Body of pancreas (tissue), 4 donors: ENCODE measurements around the gene RNF31.

Experiments
- POLR2A ChIP-seq, 3 donors: fragments of 450-650 bp; IDR thresholded peaks; one replicate each; pipeline ENCODE4 v1.6.1; 2016; ENCODE audit warnings: antibody characterized with exemption in 3 of 3, mild to moderate bottlenecking in 2 of 3
- TF ChIP-seq, protein P1 (sequence below), 7 experiments: fragments of 450-650 bp in 4 of 7; fragments of 200-600 bp in 3 of 7; sonication (generic) in 3 of 7; IDR thresholded peaks; one replicate each; pipeline ENCODE4 v1.5.1; 2016 to 2019; ENCODE audit warnings: antibody characterized with exemption in 7 of 7

GRCh38 chr14:24151404-24152080 is 4.2 kb downstream of the RNF31 start:
- TF ChIP-seq, protein P1, sequence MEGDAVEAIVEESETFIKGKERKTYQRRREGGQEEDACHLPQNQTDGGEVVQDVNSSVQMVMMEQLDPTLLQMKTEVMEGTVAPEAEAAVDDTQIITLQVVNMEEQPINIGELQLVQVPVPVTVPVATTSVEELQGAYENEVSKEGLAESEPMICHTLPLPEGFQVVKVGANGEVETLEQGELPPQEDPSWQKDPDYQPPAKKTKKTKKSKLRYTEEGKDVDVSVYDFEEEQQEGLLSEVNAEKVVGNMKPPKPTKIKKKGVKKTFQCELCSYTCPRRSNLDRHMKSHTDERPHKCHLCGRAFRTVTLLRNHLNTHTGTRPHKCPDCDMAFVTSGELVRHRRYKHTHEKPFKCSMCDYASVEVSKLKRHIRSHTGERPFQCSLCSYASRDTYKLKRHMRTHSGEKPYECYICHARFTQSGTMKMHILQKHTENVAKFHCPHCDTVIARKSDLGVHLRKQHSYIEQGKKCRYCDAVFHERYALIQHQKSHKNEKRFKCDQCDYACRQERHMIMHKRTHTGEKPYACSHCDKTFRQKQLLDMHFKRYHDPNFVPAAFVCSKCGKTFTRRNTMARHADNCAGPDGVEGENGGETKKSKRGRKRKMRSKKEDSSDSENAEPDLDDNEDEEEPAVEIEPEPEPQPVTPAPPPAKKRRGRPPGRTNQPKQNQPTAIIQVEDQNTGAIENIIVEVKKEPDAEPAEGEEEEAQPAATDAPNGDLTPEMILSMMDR (IDR thresholded peaks at IDR 0.05) = no peak
- no peak for TF ChIP-seq POLR2A (IDR thresholded peaks at IDR 0.05)
